ENCODE data around the gene BLOC1S5. TPM values are rescaled to one million over a fixed set of nuclear protein-coding genes. Genes with fewer than 3 reads are reported as not detected.

The BLOC1S5 gene
- total RNA-seq, 1 experiment from 2014 or later, result 15.0 TPM

- TF ChIP-seq, protein P1, sequence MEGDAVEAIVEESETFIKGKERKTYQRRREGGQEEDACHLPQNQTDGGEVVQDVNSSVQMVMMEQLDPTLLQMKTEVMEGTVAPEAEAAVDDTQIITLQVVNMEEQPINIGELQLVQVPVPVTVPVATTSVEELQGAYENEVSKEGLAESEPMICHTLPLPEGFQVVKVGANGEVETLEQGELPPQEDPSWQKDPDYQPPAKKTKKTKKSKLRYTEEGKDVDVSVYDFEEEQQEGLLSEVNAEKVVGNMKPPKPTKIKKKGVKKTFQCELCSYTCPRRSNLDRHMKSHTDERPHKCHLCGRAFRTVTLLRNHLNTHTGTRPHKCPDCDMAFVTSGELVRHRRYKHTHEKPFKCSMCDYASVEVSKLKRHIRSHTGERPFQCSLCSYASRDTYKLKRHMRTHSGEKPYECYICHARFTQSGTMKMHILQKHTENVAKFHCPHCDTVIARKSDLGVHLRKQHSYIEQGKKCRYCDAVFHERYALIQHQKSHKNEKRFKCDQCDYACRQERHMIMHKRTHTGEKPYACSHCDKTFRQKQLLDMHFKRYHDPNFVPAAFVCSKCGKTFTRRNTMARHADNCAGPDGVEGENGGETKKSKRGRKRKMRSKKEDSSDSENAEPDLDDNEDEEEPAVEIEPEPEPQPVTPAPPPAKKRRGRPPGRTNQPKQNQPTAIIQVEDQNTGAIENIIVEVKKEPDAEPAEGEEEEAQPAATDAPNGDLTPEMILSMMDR (IDR thresholded peaks at IDR 0.05; ENCODE audit: insufficient read depth in 1 of 2, low read depth in 1 of 2, low read length in 1 of 2, severe bottlenecking in 1 of 2, unreplicated experiment in 1 of 2), result no peak
- ChIA-PET POLR2A (no interaction called here), CTCF (no interaction called here)
- intact Hi-C loops (cut with micrococcal nuclease; ENCODE audit: unreplicated experiment), result no loop called here
- Mint-ChIP-seq H3K27ac (ENCODE audit: unreplicated experiment) (no peak overlapping the region), H3K4me1 (ENCODE audit: low read depth, unreplicated experiment) (no peaks in the 10 kb centered on the region), H3K9me3 (ENCODE audit: unreplicated experiment) (peaks cover 25% of the 10 kb centered on the region), H3K4me3 (ENCODE audit: unreplicated experiment) (no peak overlapping the region), H3K36me3 (ENCODE audit: insufficient read depth, unreplicated experiment) (no peaks in the 10 kb centered on the region), H3K27me3 (ENCODE audit: insufficient read depth, unreplicated experiment) (no peaks in the 10 kb centered on the region)
- Histone ChIP-seq H3K27me3 (replicated peaks; ENCODE audit: control insufficient read depth, insufficient read depth, low read length) (no peaks in the 10 kb centered on the region), H3K4me3 (ENCODE audit: low read depth, low read length) (no peak overlapping the region), H3K4me1 (0 out of 2 replicates have a peak, but pooled peaks cover 5% of the 10 kb centered on the region), H3K9me3 (no peaks in the 10 kb centered on the region; the same call in 1 of the 2 replicates), H3K36me3 (ENCODE audit: control insufficient read depth, insufficient read depth, low read length) (no peaks in the 10 kb centered on the region)
- BruUV-seq (replicated peaks), result no TSS peak
- no peak for DNase-seq
These were observed 33.3 kb downstream of the BLOC1S5 start for GRCh38 chr6:8030920-8031319.

- CTCF ChIA-PET, result no interaction called here
- Mint-ChIP-seq H3K36me3 (ENCODE audit: insufficient read depth, unreplicated experiment) (no peaks in the 10 kb centered on the region), H3K4me1 (ENCODE audit: low read depth, unreplicated experiment) (no peaks in the 10 kb centered on the region), H3K27me3 (ENCODE audit: insufficient read depth, unreplicated experiment) (no peaks in the 10 kb centered on the region), H3K9me3 (ENCODE audit: unreplicated experiment) (peaks cover 25% of the 10 kb centered on the region), H3K27ac (ENCODE audit: unreplicated experiment) (no peak overlapping the region), H3K4me3 (ENCODE audit: unreplicated experiment) (no peak overlapping the region)
- no peaks in the 10 kb centered on the region for H3K27me3 ChIP-seq (replicated peaks; ENCODE audit: control insufficient read depth, insufficient read depth, low read length)
- no TSS peak for BruUV-seq (replicated peaks)
- TF ChIP-seq, protein P1 (IDR thresholded peaks at IDR 0.05; ENCODE audit: insufficient read depth in 1 of 2, low read depth in 1 of 2, low read length in 1 of 2, severe bottlenecking in 1 of 2, unreplicated experiment in 1 of 2), result no peak
- POLR2A ChIA-PET, result no interaction called here
- no peaks in the 10 kb centered on the region for H3K36me3 ChIP-seq (ENCODE audit: control insufficient read depth, insufficient read depth, low read length)
- H3K9me3 ChIP-seq, result no peaks in the 10 kb centered on the region; the same call in 1 of the 2 replicates
- 0 out of 2 replicates have a peak, but pooled peaks cover 5% of the 10 kb centered on the region for H3K4me1 ChIP-seq
- DNase-seq, result no peak
- no peak overlapping the region for H3K4me3 ChIP-seq (ENCODE audit: low read depth, low read length)
- intact Hi-C loops (cut with micrococcal nuclease; ENCODE audit: unreplicated experiment), result no loop called here
These were observed 34.8 kb downstream of the BLOC1S5 start for GRCh38 chr6:8029243-8029870.

- peaks cover 24% of the 10 kb centered on the region for H3K9me3 Mint-ChIP-seq (ENCODE audit: unreplicated experiment)
- ChIA-PET CTCF (no interaction called here), POLR2A (no interaction called here)
- H3K4me1 Mint-ChIP-seq (ENCODE audit: low read depth, unreplicated experiment), result no peaks in the 10 kb centered on the region
- no TSS peak for BruUV-seq (replicated peaks)
- Histone ChIP-seq H3K9me3 (no peaks in the 10 kb centered on the region; the same call in 1 of the 2 replicates), H3K27me3 (replicated peaks; ENCODE audit: control insufficient read depth, insufficient read depth, low read length) (no peaks in the 10 kb centered on the region), H3K36me3 (ENCODE audit: control insufficient read depth, insufficient read depth, low read length) (no peaks in the 10 kb centered on the region), H3K4me1 (0 out of 2 replicates have a peak, but pooled peaks cover 5% of the 10 kb centered on the region), H3K4me3 (ENCODE audit: low read depth, low read length) (no peak overlapping the region)
- TF ChIP-seq, protein P1 (IDR thresholded peaks at IDR 0.05; ENCODE audit: insufficient read depth in 1 of 2, low read depth in 1 of 2, low read length in 1 of 2, severe bottlenecking in 1 of 2, unreplicated experiment in 1 of 2), result no peak
- no peaks in the 10 kb centered on the region for H3K36me3 Mint-ChIP-seq (ENCODE audit: insufficient read depth, unreplicated experiment)
- intact Hi-C loops (cut with micrococcal nuclease; ENCODE audit: unreplicated experiment), result no loop called here
- H3K27me3 Mint-ChIP-seq (ENCODE audit: insufficient read depth, unreplicated experiment), result no peaks in the 10 kb centered on the region
- DNase-seq, result no peak
- H3K27ac Mint-ChIP-seq (ENCODE audit: unreplicated experiment), result no peak overlapping the region
- no peak overlapping the region for H3K4me3 Mint-ChIP-seq (ENCODE audit: unreplicated experiment)
These were observed 36.1 kb downstream of the BLOC1S5 start for GRCh38 chr6:8027965-8028651.
